GM18858 (cell line): Measurements from ENCODE around the gene SPDEF.

Experiments used
- ATAC-seq: cut with Tn5 transposase; IDR thresholded peaks from one replicate; pipeline ENCODE4 v1.9.1; 2021; ENCODE audit not compliant: unreplicated experiment

Gene SPDEF

GRCh38 chr6:34583861-34584604 is 27.9 kb upstream of the SPDEF start:
- no peak for ATAC-seq

- no peak for ATAC-seq
Measured at GRCh38 chr6:34583461-34583860, 27.3 kb upstream of the SPDEF start.

- no peak for ATAC-seq
Measured at GRCh38 chr6:34581561-34581920, 25.4 kb upstream of the SPDEF start.

GRCh38 chr6:34580707-34581560 is 24.8 kb upstream of the SPDEF start:
- no peak for ATAC-seq

- no peak for ATAC-seq
Measured at GRCh38 chr6:34578445-34579262, 22.5 kb upstream of the SPDEF start.

GRCh38 chr6:34576286-34576955 is 20.3 kb upstream of the SPDEF start:
- no peak for ATAC-seq

GRCh38 chr6:34575326-34575725 is 19.2 kb upstream of the SPDEF start:
- no peak for ATAC-seq

- no peak for ATAC-seq
Measured at GRCh38 chr6:34574647-34575293, 18.6 kb upstream of the SPDEF start.

- no peak for ATAC-seq
Measured at GRCh38 chr6:34573567-34574183, 17.5 kb upstream of the SPDEF start.

- no peak for ATAC-seq
Measured at GRCh38 chr6:34572585-34572984, 16.5 kb upstream of the SPDEF start.

GRCh38 chr6:34572021-34572420 is 15.9 kb upstream of the SPDEF start:
- ATAC-seq = no peak

- ATAC-seq = no peak
Measured at GRCh38 chr6:34571388-34571787, 15.3 kb upstream of the SPDEF start.

- ATAC-seq = no peak
Measured at GRCh38 chr6:34570066-34570833, 14.1 kb upstream of the SPDEF start.

- ATAC-seq = no peak
Measured at GRCh38 chr6:34569361-34569973, 13.3 kb upstream of the SPDEF start.

- ATAC-seq = no peak
Measured at GRCh38 chr6:34568341-34569201, 12.4 kb upstream of the SPDEF start.

- no peak for ATAC-seq
Measured at GRCh38 chr6:34566830-34567546, 10.9 kb upstream of the SPDEF start.

- no peak for ATAC-seq
Measured at GRCh38 chr6:34565722-34566137, 9.6 kb upstream of the SPDEF start.
